ENCODE measurements around the gene CHST8. TPM values are rescaled to one million over a fixed set of nuclear protein-coding genes. Genes with fewer than 3 reads are reported as not detected.

CHST8 gene
- total RNA-seq, 4 donors from 2014 or later = not detected

DNA sequence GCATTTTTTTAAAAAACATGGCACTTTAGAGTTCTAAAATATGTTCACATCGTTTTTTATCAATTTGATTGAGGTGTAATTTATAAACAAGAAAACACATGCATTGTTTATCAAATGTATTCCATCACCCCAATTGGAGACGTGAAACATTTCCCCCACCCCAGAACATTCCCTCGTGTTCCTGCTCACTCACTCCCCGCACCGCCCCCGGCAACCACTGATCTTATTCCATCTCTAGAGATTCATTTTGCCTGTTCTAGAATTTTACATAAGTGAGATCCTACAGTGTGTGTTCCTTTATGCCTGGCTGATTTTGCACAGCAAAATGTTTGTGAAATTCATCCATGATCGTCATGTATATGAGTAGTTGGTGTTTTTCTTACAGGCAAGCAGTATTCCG, 124.4 kb downstream of the CHST8 start:
- Histone ChIP-seq H3K4me1 (no peaks in the 10 kb centered on the region), H3K36me3 (no peaks in the 10 kb centered on the region), H3K27me3 (no peaks in the 10 kb centered on the region), H3K4me3 (no peak overlapping the region), H3K9me3 (no peaks in the 10 kb centered on the region), H3K27ac (no peak overlapping the region)
- TF ChIP-seq, protein P1, sequence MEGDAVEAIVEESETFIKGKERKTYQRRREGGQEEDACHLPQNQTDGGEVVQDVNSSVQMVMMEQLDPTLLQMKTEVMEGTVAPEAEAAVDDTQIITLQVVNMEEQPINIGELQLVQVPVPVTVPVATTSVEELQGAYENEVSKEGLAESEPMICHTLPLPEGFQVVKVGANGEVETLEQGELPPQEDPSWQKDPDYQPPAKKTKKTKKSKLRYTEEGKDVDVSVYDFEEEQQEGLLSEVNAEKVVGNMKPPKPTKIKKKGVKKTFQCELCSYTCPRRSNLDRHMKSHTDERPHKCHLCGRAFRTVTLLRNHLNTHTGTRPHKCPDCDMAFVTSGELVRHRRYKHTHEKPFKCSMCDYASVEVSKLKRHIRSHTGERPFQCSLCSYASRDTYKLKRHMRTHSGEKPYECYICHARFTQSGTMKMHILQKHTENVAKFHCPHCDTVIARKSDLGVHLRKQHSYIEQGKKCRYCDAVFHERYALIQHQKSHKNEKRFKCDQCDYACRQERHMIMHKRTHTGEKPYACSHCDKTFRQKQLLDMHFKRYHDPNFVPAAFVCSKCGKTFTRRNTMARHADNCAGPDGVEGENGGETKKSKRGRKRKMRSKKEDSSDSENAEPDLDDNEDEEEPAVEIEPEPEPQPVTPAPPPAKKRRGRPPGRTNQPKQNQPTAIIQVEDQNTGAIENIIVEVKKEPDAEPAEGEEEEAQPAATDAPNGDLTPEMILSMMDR (IDR thresholded peaks at IDR 0.05) = no peak
- TF ChIP-seq EP300 (IDR thresholded peaks at IDR 0.05; ENCODE audit: low read depth) = no peak
- TF ChIP-seq POLR2AphosphoS5 (IDR thresholded peaks at IDR 0.05) = no peak
- no peak for TF ChIP-seq POLR2A (IDR thresholded peaks at IDR 0.05)
- in situ Hi-C loops (cut with MboI; ENCODE audit: low pct_ligation_motif_present in 1 of 4, low pct_unique_long_range_greater_than_20kb in 1 of 4, low sequenced_read_pairs in 3 of 4) = no loop called here
- intact Hi-C loops (cut with DNase I; ENCODE audit: low total_unique reads) = no loop called here
- WGBS, 2 donors (ENCODE audit: low coverage in 1 of 2) = 76 to 81% methylated on average over 6 to 8 of the region's 8 CpGs
- no peak for DNase-seq

DNA sequence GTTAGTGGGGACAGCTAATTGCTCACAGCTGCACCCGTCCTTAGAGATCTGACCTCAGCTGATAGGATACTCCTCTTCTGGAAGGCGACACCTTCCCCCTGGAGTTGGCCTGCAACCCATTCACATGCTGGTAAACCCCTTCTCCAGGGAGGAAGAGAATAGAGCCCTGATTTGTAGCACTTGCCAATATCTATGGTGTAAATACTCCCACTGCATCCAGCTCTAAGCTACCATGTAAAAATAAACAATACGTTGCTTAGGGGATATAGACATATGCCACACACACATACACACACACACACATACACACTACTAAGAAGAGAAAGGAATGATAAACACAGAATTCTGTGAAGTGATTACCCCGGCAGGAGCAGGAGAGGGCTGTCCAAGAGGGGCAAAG, 125.5 kb downstream of the CHST8 start:
- no peaks in the 10 kb centered on the region for H3K4me1 ChIP-seq
- no peak overlapping the region for H3K27ac ChIP-seq
- in situ Hi-C loops (cut with MboI; ENCODE audit: low pct_ligation_motif_present in 1 of 4, low pct_unique_long_range_greater_than_20kb in 1 of 4, low sequenced_read_pairs in 3 of 4) (no loop called here), intact Hi-C loops (cut with DNase I; ENCODE audit: low total_unique reads) (no loop called here)
- H3K4me3 ChIP-seq = no peak overlapping the region
- H3K36me3 ChIP-seq = no peaks in the 10 kb centered on the region
- DNase-seq = no peak
- no peaks in the 10 kb centered on the region for H3K27me3 ChIP-seq
- H3K9me3 ChIP-seq = no peaks in the 10 kb centered on the region
- no peak for TF ChIP-seq EP300 (IDR thresholded peaks at IDR 0.05; ENCODE audit: low read depth)
- TF ChIP-seq, protein P1 (IDR thresholded peaks at IDR 0.05) = no peak
- TF ChIP-seq POLR2A (IDR thresholded peaks at IDR 0.05) = no peak
- TF ChIP-seq POLR2AphosphoS5 (IDR thresholded peaks at IDR 0.05) = no peak
- 56 to 71% methylated on average over 1 to 4 of the region's 4 CpGs for WGBS, 2 donors (ENCODE audit: low coverage in 1 of 2)

DNA sequence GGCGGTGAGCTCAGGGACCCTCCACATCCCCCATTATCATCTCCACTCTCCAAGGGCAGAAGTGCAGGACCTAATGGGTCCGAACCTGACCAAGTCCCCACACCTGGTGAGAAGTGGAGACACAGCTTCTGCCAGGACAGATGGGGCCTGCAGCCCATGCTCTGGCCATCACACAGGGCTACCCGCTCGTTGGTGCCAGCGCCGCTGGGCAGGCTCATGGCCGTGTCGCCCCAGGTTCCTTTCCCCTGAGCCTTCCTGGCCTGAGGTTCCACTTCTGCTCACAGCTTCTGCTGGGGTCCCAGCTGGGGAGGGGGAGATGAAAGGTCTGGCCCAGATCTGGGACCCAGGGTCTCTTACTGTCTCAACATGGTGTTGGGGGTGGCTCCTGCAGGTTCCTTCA, 126.5 kb downstream of the CHST8 start:
- no peaks in the 10 kb centered on the region for H3K27me3 ChIP-seq
- TF ChIP-seq, protein P1 (IDR thresholded peaks at IDR 0.05) = no peak
- TF ChIP-seq POLR2A (IDR thresholded peaks at IDR 0.05) = no peak
- TF ChIP-seq EP300 (IDR thresholded peaks at IDR 0.05; ENCODE audit: low read depth) = no peak
- TF ChIP-seq POLR2AphosphoS5 (IDR thresholded peaks at IDR 0.05) = no peak
- no peak overlapping the region for H3K27ac ChIP-seq
- no peak for DNase-seq
- no peaks in the 10 kb centered on the region for H3K9me3 ChIP-seq
- H3K4me3 ChIP-seq = no peak overlapping the region
- no peaks in the 10 kb centered on the region for H3K36me3 ChIP-seq
- in situ Hi-C loops (cut with MboI; ENCODE audit: low pct_ligation_motif_present in 1 of 4, low pct_unique_long_range_greater_than_20kb in 1 of 4, low sequenced_read_pairs in 3 of 4) (no loop called here), intact Hi-C loops (cut with DNase I; ENCODE audit: low total_unique reads) (no loop called here)
- WGBS, 2 donors (ENCODE audit: low coverage in 1 of 2) = 88 to 90% methylated on average over 4 to 6 of the region's 8 CpGs
- no peaks in the 10 kb centered on the region for H3K4me1 ChIP-seq

DNA sequence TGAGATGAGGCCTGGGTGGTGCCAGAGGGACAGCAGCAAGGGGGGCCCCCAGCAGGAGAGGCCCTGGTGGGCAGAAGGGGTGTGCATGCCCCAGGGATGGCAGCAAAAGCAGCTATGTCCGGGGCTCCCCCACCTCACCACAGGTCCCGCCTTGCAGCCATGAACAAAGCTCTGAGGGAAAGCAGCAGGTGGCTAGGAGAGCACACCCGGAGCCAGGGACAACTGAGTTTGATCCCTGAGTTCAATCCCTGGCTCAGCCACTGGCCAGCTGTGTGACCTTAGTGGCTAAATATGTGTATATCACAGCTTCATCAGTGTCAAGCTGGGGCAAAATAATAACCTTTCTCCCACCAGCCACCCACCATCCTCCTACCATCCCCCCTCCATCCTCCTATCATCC, 127.3 kb downstream of the CHST8 start:
- H3K27me3 ChIP-seq = no peaks in the 10 kb centered on the region
- in situ Hi-C loops (cut with MboI; ENCODE audit: low pct_ligation_motif_present in 1 of 4, low pct_unique_long_range_greater_than_20kb in 1 of 4, low sequenced_read_pairs in 3 of 4) (no loop called here), intact Hi-C loops (cut with DNase I; ENCODE audit: low total_unique reads) (no loop called here)
- TF ChIP-seq, protein P1 (IDR thresholded peaks at IDR 0.05) = no peak
- TF ChIP-seq POLR2A (IDR thresholded peaks at IDR 0.05) (no peak), EP300 (IDR thresholded peaks at IDR 0.05; ENCODE audit: low read depth) (no peak), POLR2AphosphoS5 (IDR thresholded peaks at IDR 0.05) (no peak)
- H3K36me3 ChIP-seq = no peaks in the 10 kb centered on the region
- no peak overlapping the region for H3K27ac ChIP-seq
- H3K4me1 ChIP-seq = no peaks in the 10 kb centered on the region
- DNase-seq = no peak
- no peak overlapping the region for H3K4me3 ChIP-seq
- WGBS, 2 donors (ENCODE audit: low coverage in 1 of 2) = 55% methylated on average over 3 of the region's 3 CpGs; no CpG with 5 or more reads in 1 of the 2 donors
- H3K9me3 ChIP-seq = no peaks in the 10 kb centered on the region
